ENCODE data around the gene CCDC73. TPM values are rescaled to one million over a fixed set of nuclear protein-coding genes. Genes with fewer than 3 reads are reported as not detected.
A peak's percentile ranks its signal among the peaks of the same experiment; 100 is the strongest.
"Not testable (repeated sequence)": the region's sequence is repeated elsewhere in the genome, so short reads cannot be mapped to it uniquely, and the experiment has no call there.

The CCDC73 gene
- total RNA-seq, 1 donor from 2014 or later, result 4.1 TPM

DNA sequence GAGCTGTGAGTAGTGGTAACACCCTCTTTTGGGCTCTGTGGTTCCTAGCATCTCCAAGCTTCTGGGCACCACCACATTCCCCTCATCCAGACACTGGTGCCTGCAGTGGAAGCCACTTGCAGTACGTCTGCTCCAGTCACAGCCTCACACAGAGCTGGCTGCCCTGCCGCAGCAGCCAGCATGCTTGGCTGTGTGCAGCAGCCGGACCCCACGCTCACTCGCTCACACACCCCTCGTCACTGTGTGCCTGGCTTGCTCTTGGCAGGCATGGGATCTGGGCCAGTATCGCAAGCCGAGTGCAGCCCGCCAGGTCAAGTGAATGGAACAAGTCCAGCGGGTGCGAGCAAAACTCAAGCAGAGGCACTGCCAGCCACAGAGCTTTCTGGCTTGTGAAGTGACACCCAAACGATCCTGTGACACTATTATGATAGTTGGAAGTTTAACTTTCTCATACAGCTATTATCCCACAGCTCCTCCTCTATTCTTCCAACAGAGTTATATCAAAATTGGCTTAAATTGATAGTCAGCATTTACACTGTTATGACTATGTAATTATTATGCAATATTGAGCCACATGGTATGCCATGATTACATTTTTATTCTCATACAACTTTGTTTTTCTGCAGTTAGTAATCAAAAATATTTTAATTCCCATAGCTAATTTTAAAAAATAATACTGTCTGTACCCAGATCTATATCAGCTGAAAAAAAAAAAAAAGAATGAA, 89.0 kb downstream of the CCDC73 start:
- DNase-seq (ENCODE audit: low spot score), result no peak

DNA sequence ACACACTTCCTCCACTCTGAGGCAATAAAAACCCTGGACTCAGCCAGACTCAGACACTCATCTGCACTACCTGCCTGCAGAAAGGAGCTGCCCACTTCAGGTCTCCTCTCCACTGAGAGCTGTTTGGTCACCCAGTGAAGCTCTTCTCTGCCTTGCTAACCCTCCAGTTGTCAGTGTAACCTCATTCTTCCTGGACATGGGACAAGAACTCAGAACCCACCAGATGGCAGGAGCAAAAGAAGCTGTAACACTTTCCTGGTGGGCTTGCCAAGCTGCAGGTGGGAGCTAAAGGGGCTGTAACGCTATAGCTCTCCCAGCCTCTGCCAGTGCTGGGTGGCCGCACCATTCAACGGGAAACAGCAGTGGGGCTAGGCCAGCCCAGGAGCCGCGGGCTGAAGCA, 89.7 kb downstream of the CCDC73 start:
- DNase-seq (ENCODE audit: low spot score), result no peak

DNA sequence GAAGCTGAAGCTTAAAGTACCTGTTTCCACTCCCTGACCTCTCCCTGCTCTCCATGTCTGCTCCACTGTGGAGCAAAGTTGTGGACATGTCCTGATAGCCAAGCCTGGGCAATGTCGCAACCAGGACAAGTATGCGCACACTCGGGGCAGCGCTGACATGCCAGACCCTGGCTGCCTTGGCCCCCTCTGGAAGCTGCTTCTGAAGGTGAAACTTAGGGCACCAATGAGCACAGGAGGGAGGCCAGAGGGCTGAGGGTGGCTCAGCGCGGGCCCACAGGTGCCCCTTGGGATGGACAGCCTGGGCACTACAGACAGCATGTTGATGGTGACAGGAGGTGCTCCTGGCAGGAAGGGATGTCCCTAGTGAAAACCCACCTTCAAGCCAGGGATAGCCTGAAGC, 90.2 kb downstream of the CCDC73 start:
- DNase-seq (ENCODE audit: low spot score), result no peak

- DNase-seq (ENCODE audit: low spot score), result no peak
These were observed 92.8 kb downstream of the CCDC73 start for GRCh38 chr11:32701616-32702015.

DNA sequence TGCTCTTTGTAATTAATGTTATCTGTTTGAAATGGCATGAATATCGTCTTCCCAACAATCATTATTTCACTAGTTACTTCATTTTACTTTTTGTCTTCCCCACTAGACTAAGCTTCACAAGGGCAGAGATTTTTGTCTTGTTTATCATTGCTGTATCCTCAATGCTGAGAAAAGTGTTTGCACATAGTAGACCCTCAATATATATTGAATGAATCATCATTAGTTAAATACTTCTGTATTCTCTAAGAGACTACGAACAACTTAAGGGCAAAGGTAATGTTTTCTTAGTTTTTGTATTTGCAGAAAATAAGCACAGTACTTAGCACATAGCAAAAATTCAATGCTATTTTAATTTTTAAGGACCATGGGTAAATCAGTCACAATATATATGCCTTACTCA, 95.9 kb downstream of the CCDC73 start:
- no peak for DNase-seq (ENCODE audit: low spot score)

- peak; percentile 89 for DNase-seq (ENCODE audit: low spot score)
These were observed 123.4 kb downstream of the CCDC73 start for GRCh38 chr11:32671051-32671450.

GRCh38 chr11:32659672-32660071, 134.8 kb downstream of the CCDC73 start:
- DNase-seq (ENCODE audit: low spot score), result no peak

- DNase-seq (ENCODE audit: low spot score), result no peak
These were observed 135.6 kb downstream of the CCDC73 start for GRCh38 chr11:32658639-32659406.

GRCh38 chr11:32643526-32643925, 150.9 kb downstream of the CCDC73 start:
- no peak for DNase-seq (ENCODE audit: low spot score)

- no peak for DNase-seq (ENCODE audit: low spot score)
These were observed 153.1 kb downstream of the CCDC73 start for GRCh38 chr11:32641361-32641760.

DNA sequence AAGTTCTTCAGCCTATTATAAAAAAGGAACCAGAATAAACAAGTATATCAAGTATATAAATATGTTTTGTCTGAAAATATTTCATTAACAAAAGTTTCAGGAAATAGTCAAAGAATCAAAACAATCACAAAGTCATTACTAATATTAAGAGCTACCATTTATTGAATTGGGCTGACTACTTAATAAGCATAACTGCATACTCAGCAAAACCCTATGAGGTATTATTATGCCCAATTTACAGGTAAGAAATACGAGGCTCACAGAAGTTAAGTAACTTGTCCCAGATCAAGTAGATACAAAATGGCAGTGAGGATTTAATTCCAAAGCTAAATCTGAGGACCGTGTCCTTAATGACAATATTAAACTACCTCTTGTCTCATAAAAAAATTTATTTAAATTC, 158.6 kb downstream of the CCDC73 start:
- DNase-seq (ENCODE audit: low spot score), result no peak

- DNase-seq (ENCODE audit: low spot score), result no peak
These were observed 163.6 kb downstream of the CCDC73 start for GRCh38 chr11:32630844-32631243.

GRCh38 chr11:32616903-32617302, 177.6 kb downstream of the CCDC73 start:
- no peak for DNase-seq (ENCODE audit: low spot score)

DNA sequence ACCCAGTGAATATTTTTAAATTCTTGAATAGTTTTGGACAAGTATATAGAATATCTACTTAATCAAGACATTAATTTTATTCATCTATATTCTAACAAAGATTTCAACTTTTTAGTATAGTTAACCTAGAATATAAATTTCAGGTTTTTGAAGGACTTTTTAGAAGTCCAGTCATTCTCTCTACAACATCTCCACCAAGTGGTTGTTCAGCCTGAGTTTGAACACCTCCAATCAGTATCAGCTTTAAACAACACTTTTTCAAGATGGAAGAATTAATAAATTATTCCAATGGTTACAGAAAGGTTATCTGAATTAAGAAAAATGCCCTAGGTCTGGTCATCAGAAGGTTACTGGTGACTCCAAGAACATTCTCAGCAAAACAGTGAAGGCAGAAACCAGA, 179.0 kb downstream of the CCDC73 start:
- DNase-seq (ENCODE audit: low spot score), result peak; percentile 9

DNA sequence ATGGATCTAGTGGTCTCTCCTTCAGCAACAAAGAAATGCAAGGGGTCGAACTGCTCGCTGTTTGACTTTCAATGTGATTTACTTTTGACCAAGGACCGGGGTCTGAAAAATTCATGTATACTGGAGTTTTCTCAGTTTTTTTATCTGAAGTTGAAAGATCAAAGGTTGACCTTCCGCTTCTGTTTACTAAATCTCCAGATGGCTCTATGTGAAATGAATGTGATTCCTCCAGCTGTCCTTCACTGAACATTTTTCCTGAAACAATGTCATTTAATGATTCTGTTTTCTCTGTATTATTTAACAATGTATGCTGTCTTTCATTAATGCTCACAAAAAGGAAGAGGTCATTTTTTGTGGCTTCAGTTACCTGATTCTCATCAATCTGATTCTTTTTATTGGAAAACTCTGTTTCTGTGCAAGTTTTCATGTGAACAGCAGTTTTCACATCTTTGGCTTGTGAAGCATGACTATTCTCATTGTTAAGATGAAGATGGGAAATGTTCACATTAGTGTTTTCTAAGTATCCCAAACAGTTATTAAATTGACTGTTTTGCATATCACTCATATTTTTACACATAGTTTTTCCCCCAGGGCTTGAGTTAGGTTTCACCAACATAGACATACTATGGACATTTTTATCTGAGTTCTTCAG, 180.8 kb downstream of the CCDC73 start:
- DNase-seq (ENCODE audit: low spot score), result no peak

DNA sequence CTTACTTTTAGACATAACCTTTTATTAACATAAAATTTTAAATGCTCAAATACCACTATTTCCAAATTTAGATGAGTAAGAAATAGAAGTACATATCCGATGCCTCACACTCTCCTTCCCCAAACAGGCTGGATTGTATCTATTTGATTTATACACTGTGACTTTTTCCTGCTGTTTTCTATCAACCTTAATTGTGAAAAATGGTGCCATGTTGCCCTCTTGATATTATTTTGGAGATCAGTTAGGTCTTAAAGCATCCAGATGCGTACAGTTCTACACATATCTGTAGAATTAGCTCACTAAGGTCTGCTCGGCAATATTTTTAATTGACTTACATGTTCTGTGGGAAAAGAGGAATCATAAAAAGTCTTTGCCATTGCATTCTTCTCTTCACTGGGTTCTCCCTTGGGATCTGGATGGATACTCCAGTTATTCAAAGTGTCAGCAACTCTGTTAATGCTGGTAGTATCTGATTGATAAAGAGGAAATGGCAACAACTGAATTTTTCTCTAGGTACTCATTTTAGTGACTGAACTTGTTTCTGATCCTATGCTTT, 183.6 kb downstream of the CCDC73 start:
- no peak for DNase-seq (ENCODE audit: low spot score)

DNA sequence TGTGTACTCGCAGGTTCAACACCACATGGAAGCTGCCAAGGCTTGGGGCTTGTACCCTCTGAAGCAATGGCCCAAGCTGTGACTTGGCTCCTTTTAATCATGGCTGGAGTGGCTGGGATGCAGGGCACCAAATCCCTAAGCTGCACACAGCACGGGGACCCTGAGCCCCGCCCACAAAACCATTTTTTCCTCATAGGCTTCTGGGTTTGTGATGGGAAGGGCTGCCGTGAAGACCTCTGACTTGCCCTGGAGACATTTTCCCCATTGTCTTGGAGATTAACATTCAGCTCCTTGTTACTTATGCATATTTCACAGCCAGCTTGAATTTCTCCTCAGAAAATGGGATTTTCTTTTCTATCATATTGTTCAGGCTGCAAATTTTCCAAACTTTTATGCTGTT, 185.6 kb downstream of the CCDC73 start:
- DNase-seq (ENCODE audit: low spot score), result not testable (repeated sequence)

- DNase-seq (ENCODE audit: low spot score), result no peak
These were observed 188.2 kb downstream of the CCDC73 start for GRCh38 chr11:32606220-32606619.

DNA sequence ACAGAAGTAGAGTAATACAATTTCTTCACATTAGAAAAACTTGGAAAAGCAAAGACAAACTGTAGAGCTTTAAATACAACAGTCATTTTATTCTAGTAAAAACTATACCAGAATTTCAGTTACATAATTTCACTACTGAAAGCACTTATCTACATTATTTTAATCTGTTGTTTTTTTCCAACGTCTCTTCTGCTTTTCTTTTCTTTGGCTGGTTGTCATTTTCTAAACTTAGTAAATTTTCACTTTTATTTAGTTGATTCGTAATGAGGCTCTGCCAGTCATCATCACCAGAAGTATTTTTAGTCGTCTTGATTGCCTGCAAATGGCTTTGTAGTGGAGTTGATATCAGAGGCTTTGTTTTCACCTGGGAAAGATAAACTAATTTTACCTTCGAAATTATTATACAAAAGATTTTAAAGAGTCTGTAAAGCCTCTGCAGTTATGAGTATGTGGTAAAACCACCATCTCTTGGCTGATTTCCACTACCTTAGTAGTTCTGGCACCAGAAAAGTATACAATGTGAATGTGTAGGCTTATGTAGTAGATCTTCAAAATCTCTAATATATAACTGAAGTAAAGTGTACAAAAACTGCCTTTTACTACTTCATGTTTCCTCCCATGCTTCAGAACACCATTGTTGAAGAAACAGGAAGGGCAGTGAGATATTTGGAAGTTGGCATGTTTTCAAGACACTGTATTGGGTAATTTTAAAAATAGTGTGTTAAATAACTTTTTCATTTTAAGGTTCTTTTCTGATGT, 191.6 kb downstream of the CCDC73 start:
- peak; percentile 17 for DNase-seq (ENCODE audit: low spot score)

GRCh38 chr11:32597921-32598320, 196.5 kb downstream of the CCDC73 start:
- no peak for DNase-seq (ENCODE audit: low spot score)

DNA sequence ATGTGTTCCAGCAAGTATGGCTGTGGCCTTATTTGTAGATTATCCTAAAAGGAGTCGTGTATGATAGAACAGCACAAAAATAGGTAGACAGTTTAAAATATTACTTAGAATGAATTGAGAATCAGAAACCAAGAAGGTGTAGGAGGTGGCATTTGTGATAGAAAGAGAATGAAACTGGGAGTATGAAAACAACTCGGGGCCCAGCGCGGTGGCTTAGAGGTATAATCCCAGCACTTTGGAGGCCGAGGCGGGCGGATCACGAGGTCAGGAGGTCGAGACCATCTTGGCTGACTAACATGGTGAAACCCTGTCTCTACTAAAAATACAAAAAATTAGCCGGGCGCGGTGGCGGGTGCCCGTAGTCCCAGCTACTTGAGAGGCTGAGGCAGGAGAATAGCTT, 198.3 kb downstream of the CCDC73 start:
- not testable (repeated sequence) for DNase-seq (ENCODE audit: low spot score)

GRCh38 chr11:32594272-32594671, 200.2 kb downstream of the CCDC73 start:
- DNase-seq (ENCODE audit: low spot score), result no peak
